ENCODE data around the gene TIGD3. TPM values are rescaled to one million over a fixed set of nuclear protein-coding genes. Genes with fewer than 3 reads are reported as not detected.

Gene TIGD3
- total and polyA plus RNA-seq, 9 of the 15 experiments (the other 6 are each of a cell fraction or from before 2014, with no cell fraction given), result 0.06 to 1.3 (median 0.56) TPM

- TF ChIP-seq, protein P1, sequence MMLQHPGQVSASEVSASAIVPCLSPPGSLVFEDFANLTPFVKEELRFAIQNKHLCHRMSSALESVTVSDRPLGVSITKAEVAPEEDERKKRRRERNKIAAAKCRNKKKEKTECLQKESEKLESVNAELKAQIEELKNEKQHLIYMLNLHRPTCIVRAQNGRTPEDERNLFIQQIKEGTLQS (IDR thresholded peaks at IDR 0.05), result peak; percentile 55
- TF ChIP-seq, protein P1 (CRISPR knock-in tag; conservative IDR thresholded peaks at IDR 0.05), result no peak
- TF ChIP-seq ZBTB34 (CRISPR knock-in tag; IDR thresholded peaks at IDR 0.05) (no peak), LARP7 (IDR thresholded peaks at IDR 0.05) (no peak), KDM2B (CRISPR knock-in tag; IDR thresholded peaks at IDR 0.05) (no peak), SIN3A (IDR thresholded peaks at IDR 0.05; ENCODE audit: borderline replicate concordance in 2 of 2, control insufficient read depth in 1 of 2, low read depth in 2 of 2, low read length in 2 of 2) (0 out of 4 replicates have a peak, but pooled peaks of 1 of the 2 experiments have one; percentile 6), ZNF589 (CRISPR knock-in tag; IDR thresholded peaks at IDR 0.05; ENCODE audit: low read depth) (no peak), JUND (IDR thresholded peaks at IDR 0.05; ENCODE audit: borderline replicate concordance, low read depth, low read length) (no peak; the same call in 1 of the 2 replicates), JUND (tag; IDR thresholded peaks at IDR 0.05; ENCODE audit: borderline replicate concordance, low read depth, low read length) (no peak), ZNF324 (CRISPR knock-in tag; IDR thresholded peaks at IDR 0.05) (no peak), ARHGAP35 (IDR thresholded peaks at IDR 0.05; ENCODE audit: partially characterized antibody) (no peak), HNRNPUL1 (IDR thresholded peaks at IDR 0.05; ENCODE audit: low read length) (no peak), COPS2 (conservative IDR thresholded peaks at IDR 0.05) (no peak), RBM17 (IDR thresholded peaks at IDR 0.05; ENCODE audit: borderline replicate concordance, low read depth, low read length) (no peak), POLR2B (IDR thresholded peaks at IDR 0.05; ENCODE audit: low read depth, partially characterized antibody) (no peak), ZNF740 (CRISPR knock-in tag; IDR thresholded peaks at IDR 0.05) (0 out of 2 replicates have a peak, but pooled peaks have one; percentile 37), ZNF740 (tag; IDR thresholded peaks at IDR 0.05) (no peak), ATF7 (IDR thresholded peaks at IDR 0.05) (peak; percentile 83), TOE1 (IDR thresholded peaks at IDR 0.05; ENCODE audit: borderline replicate concordance) (no peak), TOE1 (CRISPR knock-in tag; IDR thresholded peaks at IDR 0.05; ENCODE audit: borderline replicate concordance, low read depth) (no peak)
- TF ChIP-seq, protein P2, sequence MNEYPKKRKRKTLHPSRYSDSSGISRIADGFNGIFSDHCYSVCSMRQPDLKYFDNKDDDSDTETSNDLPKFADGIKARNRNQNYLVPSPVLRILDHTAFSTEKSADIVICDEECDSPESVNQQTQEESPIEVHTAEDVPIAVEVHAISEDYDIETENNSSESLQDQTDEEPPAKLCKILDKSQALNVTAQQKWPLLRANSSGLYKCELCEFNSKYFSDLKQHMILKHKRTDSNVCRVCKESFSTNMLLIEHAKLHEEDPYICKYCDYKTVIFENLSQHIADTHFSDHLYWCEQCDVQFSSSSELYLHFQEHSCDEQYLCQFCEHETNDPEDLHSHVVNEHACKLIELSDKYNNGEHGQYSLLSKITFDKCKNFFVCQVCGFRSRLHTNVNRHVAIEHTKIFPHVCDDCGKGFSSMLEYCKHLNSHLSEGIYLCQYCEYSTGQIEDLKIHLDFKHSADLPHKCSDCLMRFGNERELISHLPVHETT (CRISPR knock-in tag; conservative IDR thresholded peaks at IDR 0.05 in 1 of 2, IDR thresholded peaks at IDR 0.05 in 1 of 2), result no peak
- TF ChIP-seq, protein P3, sequence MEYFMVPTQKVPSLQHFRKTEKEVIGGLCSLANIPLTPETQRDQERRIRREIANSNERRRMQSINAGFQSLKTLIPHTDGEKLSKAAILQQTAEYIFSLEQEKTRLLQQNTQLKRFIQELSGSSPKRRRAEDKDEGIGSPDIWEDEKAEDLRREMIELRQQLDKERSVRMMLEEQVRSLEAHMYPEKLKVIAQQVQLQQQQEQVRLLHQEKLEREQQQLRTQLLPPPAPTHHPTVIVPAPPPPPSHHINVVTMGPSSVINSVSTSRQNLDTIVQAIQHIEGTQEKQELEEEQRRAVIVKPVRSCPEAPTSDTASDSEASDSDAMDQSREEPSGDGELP (CRISPR knock-in tag; IDR thresholded peaks at IDR 0.05; ENCODE audit: borderline replicate concordance), result peak; percentile 12; the same call in 1 of the 2 replicates
Measured at GRCh38 chr11:65316227-65317024, 38.1 kb upstream of the TIGD3 start (continued).
